Measurements from ENCODE around the gene XXYLT1. TPM values are rescaled to one million over a fixed set of nuclear protein-coding genes. Genes with fewer than 3 reads are reported as not detected.
A peak's percentile ranks its signal among the peaks of the same experiment; 100 is the strongest.

The XXYLT1 gene
- total RNA-seq, 1 experiment from 2014 or later: 23.4 TPM

DNA sequence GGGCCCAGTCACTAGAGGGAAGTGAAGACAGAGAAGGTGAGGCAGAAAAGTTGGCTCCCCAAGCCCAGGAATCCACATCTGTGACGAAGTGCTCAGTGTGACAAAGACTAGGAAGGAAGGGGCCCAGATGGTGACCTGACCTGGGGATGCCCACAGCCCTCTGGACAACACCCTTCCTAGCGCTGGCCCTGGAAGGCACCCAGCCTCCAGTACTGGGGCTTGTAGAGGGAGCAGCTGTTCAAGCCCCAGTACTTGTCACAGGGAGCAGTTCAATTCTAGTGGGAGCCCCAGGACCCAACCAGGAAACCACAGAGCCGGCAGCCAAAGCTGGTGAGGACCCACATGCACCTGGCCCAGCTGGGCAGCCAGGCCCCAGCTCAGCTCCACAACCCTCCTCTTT, 190.8 kb downstream of the XXYLT1 start:
- peak overlapping the region; percentile 44; the same call in 1 of the 2 replicates for H3K27ac Mint-ChIP-seq
- ChIA-PET POLR2A (no interaction called here), CTCF (interaction anchor here (0.9 to 1.6 kb wide), 2 partner anchors 27 to 74 kb away, joined by 3 to 7 read pairs; no protein-coding TSS in a partner anchor)
- TF ChIP-seq, protein P1, sequence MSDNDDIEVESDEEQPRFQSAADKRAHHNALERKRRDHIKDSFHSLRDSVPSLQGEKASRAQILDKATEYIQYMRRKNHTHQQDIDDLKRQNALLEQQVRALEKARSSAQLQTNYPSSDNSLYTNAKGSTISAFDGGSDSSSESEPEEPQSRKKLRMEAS (CRISPR knock-in tag; IDR thresholded peaks at IDR 0.05): no peak
- TF ChIP-seq CDX4 (CRISPR knock-in tag; IDR thresholded peaks at IDR 0.05; ENCODE audit: borderline replicate concordance): no peak
- TF ChIP-seq ZNF423 (CRISPR knock-in tag; IDR thresholded peaks at IDR 0.05): no peak
- TF ChIP-seq ZMAT4 (CRISPR knock-in tag; IDR thresholded peaks at IDR 0.05): no peak
- no peak for TF ChIP-seq NR2C2 (CRISPR knock-in tag; IDR thresholded peaks at IDR 0.05)
- TF ChIP-seq JAZF1 (CRISPR knock-in tag; IDR thresholded peaks at IDR 0.05): no peak
- no peak for TF ChIP-seq TP53 (CRISPR knock-in tag; IDR thresholded peaks at IDR 0.05)
- no peak for TF ChIP-seq ZBTB43 (CRISPR knock-in tag; IDR thresholded peaks at IDR 0.05)
- no peak for TF ChIP-seq ZNF671 (CRISPR knock-in tag; IDR thresholded peaks at IDR 0.05)
- no peak for TF ChIP-seq ETV6 (CRISPR knock-in tag; IDR thresholded peaks at IDR 0.05)
- no peak for TF ChIP-seq RELA (CRISPR knock-in tag; IDR thresholded peaks at IDR 0.05; ENCODE audit: borderline replicate concordance)
- TF ChIP-seq SP1 (CRISPR knock-in tag; conservative IDR thresholded peaks at IDR 0.05): no peak
- no peak for TF ChIP-seq ZNF317 (CRISPR knock-in tag; IDR thresholded peaks at IDR 0.05; ENCODE audit: borderline replicate concordance, low read depth)
- no peak for TF ChIP-seq MYBL2 (CRISPR knock-in tag; IDR thresholded peaks at IDR 0.05)
- TF ChIP-seq GTF2I (CRISPR knock-in tag; conservative IDR thresholded peaks at IDR 0.05): no peak
- no peak for TF ChIP-seq E2F5 (CRISPR knock-in tag; IDR thresholded peaks at IDR 0.05)
- TF ChIP-seq ESRRA (CRISPR knock-in tag; IDR thresholded peaks at IDR 0.05; ENCODE audit: borderline replicate concordance): no peak
- H3K9me3 Mint-ChIP-seq: no peaks in the 10 kb centered on the region
- H3K4me1 Mint-ChIP-seq: peaks cover 42% of the 10 kb centered on the region
- no peak for DNase-seq (ENCODE audit: low spot score)
- no peak overlapping the region for H3K4me3 Mint-ChIP-seq
- H3K27me3 Mint-ChIP-seq (ENCODE audit: low read depth): no peaks in the 10 kb centered on the region
- ATAC-seq: no peak
- H3K36me3 Mint-ChIP-seq: no peaks in the 10 kb centered on the region

DNA sequence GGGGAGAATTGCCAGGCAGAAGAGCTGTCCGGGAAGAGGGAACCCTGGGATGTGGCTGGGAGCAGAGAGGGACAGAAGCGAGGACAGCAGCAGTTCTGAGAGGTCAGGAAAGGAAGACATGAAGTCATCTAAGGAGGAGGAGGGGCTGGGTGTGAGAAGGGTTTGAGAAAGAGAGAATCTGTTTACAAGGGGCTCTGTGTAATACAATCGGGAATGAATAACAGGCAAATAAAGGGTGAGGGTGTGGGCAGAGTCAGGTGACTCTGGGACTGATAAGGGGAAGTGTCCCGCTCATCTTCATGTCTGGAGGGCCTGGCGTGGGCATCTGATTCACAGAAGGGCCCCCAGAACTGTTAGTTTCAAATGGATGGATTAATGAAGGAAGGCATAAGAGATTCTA, 191.3 kb downstream of the XXYLT1 start:
- Mint-ChIP-seq H3K4me3 (no peak overlapping the region), H3K27me3 (ENCODE audit: low read depth) (no peaks in the 10 kb centered on the region), H3K36me3 (no peaks in the 10 kb centered on the region), H3K9me3 (no peaks in the 10 kb centered on the region), H3K4me1 (peaks cover 42% of the 10 kb centered on the region), H3K27ac (peak overlapping the region; percentile 44)
- DNase-seq (ENCODE audit: low spot score) (no peak), ATAC-seq (no peak)
- ChIA-PET POLR2A (no interaction called here), CTCF (no interaction called here)
- TF ChIP-seq, protein P1 (CRISPR knock-in tag; IDR thresholded peaks at IDR 0.05): no peak
- no peak for TF ChIP-seq TEAD4 (CRISPR knock-in tag; IDR thresholded peaks at IDR 0.05)
- TF ChIP-seq ZBTB21 (CRISPR knock-in tag; IDR thresholded peaks at IDR 0.05; ENCODE audit: borderline replicate concordance): no peak
- no peak for TF ChIP-seq JAZF1 (CRISPR knock-in tag; IDR thresholded peaks at IDR 0.05)
- no peak for TF ChIP-seq CREM (CRISPR knock-in tag; IDR thresholded peaks at IDR 0.05)
- no peak for TF ChIP-seq ARID4B (CRISPR knock-in tag; IDR thresholded peaks at IDR 0.05; ENCODE audit: borderline replicate concordance)
- TF ChIP-seq, protein P2, sequence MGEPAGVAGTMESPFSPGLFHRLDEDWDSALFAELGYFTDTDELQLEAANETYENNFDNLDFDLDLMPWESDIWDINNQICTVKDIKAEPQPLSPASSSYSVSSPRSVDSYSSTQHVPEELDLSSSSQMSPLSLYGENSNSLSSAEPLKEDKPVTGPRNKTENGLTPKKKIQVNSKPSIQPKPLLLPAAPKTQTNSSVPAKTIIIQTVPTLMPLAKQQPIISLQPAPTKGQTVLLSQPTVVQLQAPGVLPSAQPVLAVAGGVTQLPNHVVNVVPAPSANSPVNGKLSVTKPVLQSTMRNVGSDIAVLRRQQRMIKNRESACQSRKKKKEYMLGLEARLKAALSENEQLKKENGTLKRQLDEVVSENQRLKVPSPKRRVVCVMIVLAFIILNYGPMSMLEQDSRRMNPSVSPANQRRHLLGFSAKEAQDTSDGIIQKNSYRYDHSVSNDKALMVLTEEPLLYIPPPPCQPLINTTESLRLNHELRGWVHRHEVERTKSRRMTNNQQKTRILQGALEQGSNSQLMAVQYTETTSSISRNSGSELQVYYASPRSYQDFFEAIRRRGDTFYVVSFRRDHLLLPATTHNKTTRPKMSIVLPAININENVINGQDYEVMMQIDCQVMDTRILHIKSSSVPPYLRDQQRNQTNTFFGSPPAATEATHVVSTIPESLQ (CRISPR knock-in tag; IDR thresholded peaks at IDR 0.05): no peak

Data from WTC11 (cell line).